Progenitor cell of endocrine pancreas (in vitro differentiated cells): ENCODE data around the gene YBX3. TPM values are rescaled to one million over a fixed set of nuclear protein-coding genes. Genes with fewer than 3 reads are reported as not detected.

Experiments
- DNase-seq: peaks from one replicate; pipeline ENCODE4 v3.0.0; 2021; ENCODE audit warnings: low spot score; ENCODE audit not compliant: unreplicated experiment
- H3K27ac Mint-ChIP-seq: 2 replicates; pipeline ENCODE4 v1.8.0; 2021; ENCODE audit warnings: mild to moderate bottlenecking, moderate library complexity, mixed read lengths
- H3K27me3 Mint-ChIP-seq: 2 replicates; pipeline ENCODE4 v1.8.0; 2021; ENCODE audit warnings: mixed read lengths
- H3K36me3 Mint-ChIP-seq: 2 replicates; pipeline ENCODE4 v1.8.0; 2022; ENCODE audit warnings: mixed read lengths; ENCODE audit not compliant: insufficient read depth
- H3K4me1 Mint-ChIP-seq: 2 replicates; pipeline ENCODE4 v1.8.0; 2021; ENCODE audit warnings: low read depth, mixed read lengths
- H3K4me3 Mint-ChIP-seq: 2 replicates; pipeline ENCODE4 v1.8.0; 2021; ENCODE audit warnings: low read depth, mild to moderate bottlenecking, moderate library complexity, mixed read lengths
- H3K9me3 Mint-ChIP-seq: 2 replicates; pipeline ENCODE4 v1.8.0; 2021; ENCODE audit warnings: low read depth, mixed read lengths
- total RNA-seq: library from RNA; stranded (reverse); gene quantifications from 2 replicates; pipeline ENCODE4 v1.2.1, GENCODE V29; 2021
- TF ChIP-seq, protein P1 (sequence below): fragments of 200-600 bp; sonication (generic); IDR thresholded peaks from one replicate; pipeline ENCODE4 v1.5.0; 2021; ENCODE audit warnings: antibody characterized with exemption, mild to moderate bottlenecking; ENCODE audit not compliant: unreplicated experiment

The YBX3 gene
- total RNA-seq, 1 donor from 2014 or later, result 200 TPM

DNA sequence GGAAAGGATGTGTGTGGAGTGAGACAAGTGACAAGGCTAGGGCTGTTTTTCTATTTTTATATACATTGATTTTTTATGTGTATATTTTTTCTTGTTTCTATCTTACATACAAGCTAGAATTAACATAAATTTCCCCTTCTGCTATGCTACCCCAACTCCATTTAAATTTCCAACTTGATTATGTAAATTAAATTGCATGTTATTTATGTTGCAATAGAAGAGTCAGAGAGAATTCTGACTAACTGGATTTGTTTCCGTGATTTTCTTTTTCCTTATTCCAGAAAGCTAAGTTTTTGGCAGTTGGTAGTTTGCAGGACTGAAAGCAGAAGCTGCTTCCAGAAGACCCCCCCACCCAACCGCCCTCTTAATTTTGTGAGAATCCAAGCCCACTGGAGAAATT, 8.9 kb upstream of the YBX3 start:
- H3K27ac Mint-ChIP-seq, result no peak overlapping the region
- TF ChIP-seq, protein P1, sequence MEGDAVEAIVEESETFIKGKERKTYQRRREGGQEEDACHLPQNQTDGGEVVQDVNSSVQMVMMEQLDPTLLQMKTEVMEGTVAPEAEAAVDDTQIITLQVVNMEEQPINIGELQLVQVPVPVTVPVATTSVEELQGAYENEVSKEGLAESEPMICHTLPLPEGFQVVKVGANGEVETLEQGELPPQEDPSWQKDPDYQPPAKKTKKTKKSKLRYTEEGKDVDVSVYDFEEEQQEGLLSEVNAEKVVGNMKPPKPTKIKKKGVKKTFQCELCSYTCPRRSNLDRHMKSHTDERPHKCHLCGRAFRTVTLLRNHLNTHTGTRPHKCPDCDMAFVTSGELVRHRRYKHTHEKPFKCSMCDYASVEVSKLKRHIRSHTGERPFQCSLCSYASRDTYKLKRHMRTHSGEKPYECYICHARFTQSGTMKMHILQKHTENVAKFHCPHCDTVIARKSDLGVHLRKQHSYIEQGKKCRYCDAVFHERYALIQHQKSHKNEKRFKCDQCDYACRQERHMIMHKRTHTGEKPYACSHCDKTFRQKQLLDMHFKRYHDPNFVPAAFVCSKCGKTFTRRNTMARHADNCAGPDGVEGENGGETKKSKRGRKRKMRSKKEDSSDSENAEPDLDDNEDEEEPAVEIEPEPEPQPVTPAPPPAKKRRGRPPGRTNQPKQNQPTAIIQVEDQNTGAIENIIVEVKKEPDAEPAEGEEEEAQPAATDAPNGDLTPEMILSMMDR, result no peak
- no peak overlapping the region for H3K4me3 Mint-ChIP-seq
- H3K4me1 Mint-ChIP-seq, result no peaks in the 10 kb centered on the region
- DNase-seq, result no peak
- peaks cover 28% of the 10 kb centered on the region for H3K27me3 Mint-ChIP-seq
- no peaks in the 10 kb centered on the region for H3K36me3 Mint-ChIP-seq
- no peaks in the 10 kb centered on the region for H3K9me3 Mint-ChIP-seq

DNA sequence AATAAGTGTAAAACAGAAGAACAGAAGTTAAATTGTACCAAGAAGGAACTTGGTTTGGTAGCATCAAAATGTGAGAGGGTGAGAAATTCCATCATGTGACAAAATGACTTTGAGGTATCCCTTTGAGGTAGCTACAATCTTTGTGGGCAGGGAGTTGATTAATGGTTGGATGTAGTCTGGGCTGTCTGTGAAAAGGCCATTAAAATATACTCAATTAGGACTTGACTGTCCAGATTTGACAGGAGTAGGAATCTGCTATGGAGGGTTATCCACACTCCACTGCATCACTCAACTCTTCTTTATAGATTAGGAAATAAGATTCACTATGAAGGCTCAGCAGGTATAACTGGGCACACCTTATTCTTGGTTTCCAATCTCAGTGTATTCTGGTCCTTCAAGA, 7.4 kb upstream of the YBX3 start:
- DNase-seq, result no peak
- no peaks in the 10 kb centered on the region for H3K36me3 Mint-ChIP-seq
- H3K4me3 Mint-ChIP-seq, result no peak overlapping the region
- H3K27me3 Mint-ChIP-seq, result peaks cover 35% of the 10 kb centered on the region
- H3K9me3 Mint-ChIP-seq, result no peaks in the 10 kb centered on the region
- no peak overlapping the region for H3K27ac Mint-ChIP-seq
- TF ChIP-seq, protein P1, result no peak
- no peaks in the 10 kb centered on the region for H3K4me1 Mint-ChIP-seq

DNA sequence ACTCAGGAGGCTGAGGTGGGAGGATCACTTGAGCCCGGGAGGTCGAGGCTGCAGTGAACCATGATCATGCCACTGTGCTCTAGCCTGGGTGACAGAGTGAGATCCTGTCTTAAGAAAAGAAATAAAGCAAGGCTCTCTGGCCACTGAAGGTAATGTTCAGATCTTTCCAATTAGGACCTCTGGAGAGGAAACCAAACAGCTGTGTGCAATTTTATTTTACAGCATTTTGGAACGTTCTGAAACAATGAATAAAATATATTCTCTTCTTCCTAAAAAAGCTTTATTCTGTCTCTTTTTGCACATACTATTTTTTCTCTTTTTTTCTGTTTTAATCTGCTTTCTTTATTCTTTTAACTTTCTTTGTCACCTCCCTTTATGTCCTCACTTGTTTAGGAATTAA, 5.0 kb upstream of the YBX3 start:
- peaks cover 11% of the 10 kb centered on the region for H3K4me1 Mint-ChIP-seq
- H3K27ac Mint-ChIP-seq, result no peak overlapping the region
- H3K4me3 Mint-ChIP-seq, result no peak overlapping the region
- DNase-seq, result no peak
- no peaks in the 10 kb centered on the region for H3K9me3 Mint-ChIP-seq
- no peaks in the 10 kb centered on the region for H3K36me3 Mint-ChIP-seq
- H3K27me3 Mint-ChIP-seq, result peaks cover 45% of the 10 kb centered on the region
- TF ChIP-seq, protein P1, result no peak

DNA sequence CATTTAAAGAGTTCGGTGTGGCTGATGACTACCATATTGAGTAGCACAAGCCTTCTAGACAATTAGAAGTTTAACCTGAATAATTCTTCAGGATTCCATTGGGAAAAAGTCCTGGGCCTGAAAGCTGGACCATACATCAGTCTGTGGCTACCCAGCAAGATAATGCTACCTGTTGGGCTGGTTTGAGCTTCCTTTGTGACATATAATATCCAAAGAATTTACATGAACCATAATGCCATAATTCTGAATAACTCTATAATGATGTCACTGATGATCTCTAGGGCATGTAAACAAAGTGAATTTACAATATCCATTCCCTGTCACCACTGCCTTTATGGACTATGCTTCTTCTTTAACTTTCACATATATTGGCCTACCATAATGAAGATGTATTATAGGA, 3.8 kb upstream of the YBX3 start:
- TF ChIP-seq, protein P1, result no peak
- Mint-ChIP-seq H3K27me3 (peaks cover 40% of the 10 kb centered on the region), H3K4me3 (no peak overlapping the region), H3K27ac (no peak overlapping the region), H3K4me1 (peaks cover 13% of the 10 kb centered on the region), H3K9me3 (no peaks in the 10 kb centered on the region), H3K36me3 (no peaks in the 10 kb centered on the region)
- no peak for DNase-seq

DNA sequence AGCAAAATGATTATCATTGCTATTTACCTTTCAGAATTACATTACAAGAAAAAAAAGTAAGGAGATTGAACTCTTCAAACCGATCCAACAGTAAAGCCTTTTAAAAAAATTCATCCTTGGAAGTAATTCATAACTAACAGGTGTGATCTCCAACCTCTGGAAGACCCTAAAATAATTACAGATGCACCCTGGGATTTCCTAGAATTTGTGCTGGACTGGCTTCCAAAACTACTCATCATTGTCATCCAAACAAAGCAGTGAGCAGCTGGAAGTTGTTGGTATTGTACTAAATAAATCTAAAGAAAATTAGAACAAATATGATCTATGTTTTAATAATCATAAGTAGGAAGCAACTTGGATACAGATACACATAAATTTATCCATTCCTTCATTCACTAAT, 1.9 kb upstream of the YBX3 start:
- TF ChIP-seq, protein P1, result no peak
- no peak overlapping the region for H3K27ac Mint-ChIP-seq
- H3K9me3 Mint-ChIP-seq, result no peaks in the 10 kb centered on the region
- DNase-seq, result no peak
- H3K4me3 Mint-ChIP-seq, result no peak overlapping the region
- no peaks in the 10 kb centered on the region for H3K36me3 Mint-ChIP-seq
- H3K27me3 Mint-ChIP-seq, result peaks cover 30% of the 10 kb centered on the region
- H3K4me1 Mint-ChIP-seq, result peaks cover 24% of the 10 kb centered on the region
